HL-60/S4 treated with phorbol 12-myristate 13-acetate at 8.2 ng/mL for 4 days and 3 days (cell line): ENCODE data around the gene PRM1.

ENCODE experiments used
- in situ Hi-C: fragments of 300-500 bp; cut with MboI; formaldehyde crosslinking; loops from 2 replicates; pipeline ENCODE4 v1.15.0; 2022; ENCODE audit warnings: low sequenced_read_pairs

PRM1 gene, protein sequence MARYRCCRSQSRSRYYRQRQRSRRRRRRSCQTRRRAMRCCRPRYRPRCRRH

GRCh38 chr16:11280616-11281522 lies at the start of gene PRM1:
PRM1 (minus strand) TSS chr16:11281330; CDS start chr16:11281238, 92 bp downstream.
- in situ Hi-C loops, result no loop called here

DNA sequence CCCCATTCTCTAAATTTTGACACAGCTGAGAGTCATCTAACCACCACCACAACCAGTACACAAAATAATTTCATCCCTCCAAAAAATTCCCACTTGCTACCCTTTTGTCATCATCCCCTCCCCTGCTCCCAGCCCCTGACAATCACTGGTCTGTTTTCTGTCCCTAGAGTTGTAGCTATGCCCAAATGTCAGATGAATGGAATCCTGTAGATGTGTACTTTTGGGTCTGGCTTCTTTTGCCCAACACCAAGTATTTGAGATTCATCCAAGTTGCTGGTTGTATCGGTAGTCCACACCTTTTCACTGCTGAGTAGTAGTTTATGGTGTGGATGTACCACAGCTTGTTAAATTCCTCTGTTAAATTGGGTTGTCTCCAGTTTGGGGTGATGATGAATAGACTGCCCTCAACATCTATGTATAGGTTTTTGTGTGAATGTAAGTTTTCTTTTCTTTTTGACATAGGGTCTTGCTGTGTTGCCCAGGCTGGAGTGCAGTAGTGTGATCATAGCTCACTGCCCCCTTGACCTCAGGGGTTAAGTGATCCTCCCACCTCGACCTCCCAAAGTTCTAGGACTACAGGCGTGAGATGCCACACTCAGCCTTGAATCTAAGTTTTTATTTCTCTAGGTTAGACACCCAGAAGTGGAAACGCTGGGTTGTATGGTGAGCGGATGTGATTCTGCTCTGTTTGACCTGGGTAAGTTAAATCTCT lies 49.6 kb upstream of the PRM1 start:
- in situ Hi-C loops, result no loop called here

GRCh38 chr16:11329891-11330290 lies 48.8 kb upstream of the PRM1 start:
- in situ Hi-C loops, result no loop called here

DNA sequence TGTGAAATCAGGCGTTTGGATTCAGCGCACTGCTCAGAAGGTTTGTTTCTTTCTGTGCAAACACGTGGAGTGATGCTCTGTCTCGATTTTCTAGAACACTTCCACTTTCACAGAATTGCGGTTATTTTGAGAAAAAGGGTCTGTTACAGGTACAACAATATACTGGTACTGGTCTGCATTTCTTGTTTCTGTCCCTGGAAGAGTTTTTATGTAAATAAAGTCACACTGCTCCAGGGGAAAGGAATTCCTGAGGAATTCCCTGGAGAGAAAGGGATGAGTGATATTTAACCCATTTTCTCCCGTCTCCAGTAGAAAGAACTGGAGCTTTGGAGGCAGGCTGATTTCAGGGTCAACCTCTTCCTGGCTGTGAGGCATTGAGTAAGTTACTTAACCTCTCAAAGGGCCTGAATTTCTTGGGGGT lies 48.0 kb upstream of the PRM1 start:
- in situ Hi-C loops, result no loop called here

GRCh38 chr16:11328172-11329070 lies 47.3 kb upstream of the PRM1 start:
- in situ Hi-C loops, result no loop called here

DNA sequence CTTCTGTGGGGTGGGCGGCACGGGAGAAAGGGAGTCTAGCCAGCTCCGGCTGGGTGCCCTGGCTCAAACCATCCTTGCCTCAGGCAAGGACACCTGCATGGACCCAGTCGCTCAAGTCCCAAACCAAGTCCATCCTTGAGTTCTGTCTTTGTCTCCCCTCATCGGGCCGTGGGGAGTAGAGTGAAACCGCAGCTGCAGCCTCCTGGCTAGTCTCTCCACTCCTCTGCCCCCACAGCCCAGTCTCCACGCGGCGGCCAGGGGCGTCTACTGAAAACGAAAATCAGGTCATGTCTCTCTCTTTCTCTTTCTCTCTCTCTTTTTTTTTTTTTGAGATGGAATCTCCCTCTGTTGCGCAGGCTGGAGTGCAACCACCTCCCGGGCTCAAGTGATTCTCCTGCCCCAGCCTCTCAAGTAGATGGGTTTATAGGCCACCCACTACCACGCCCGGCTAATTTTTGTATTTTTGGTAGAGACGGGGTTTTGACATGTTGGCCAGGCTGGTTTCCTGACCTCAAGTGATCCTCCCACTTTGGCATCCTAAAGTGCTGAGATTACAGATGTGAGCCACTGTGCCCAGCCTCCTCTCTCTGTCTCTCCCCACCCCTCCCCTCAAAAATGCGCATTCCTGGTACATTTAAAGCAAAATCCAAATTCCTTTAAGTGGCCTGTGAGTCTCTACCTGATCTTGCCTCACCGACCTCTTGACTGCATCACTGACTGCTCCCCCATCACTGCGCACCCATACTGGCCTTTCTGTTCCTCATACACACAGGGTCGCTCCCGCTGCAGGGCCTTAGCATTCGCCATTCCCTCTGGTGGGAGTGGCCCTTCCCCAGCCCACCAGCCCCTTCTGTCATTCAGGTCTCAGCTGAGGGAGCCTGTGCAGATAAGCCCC lies 46.4 kb upstream of the PRM1 start:
- in situ Hi-C loops, result no loop called here

DNA sequence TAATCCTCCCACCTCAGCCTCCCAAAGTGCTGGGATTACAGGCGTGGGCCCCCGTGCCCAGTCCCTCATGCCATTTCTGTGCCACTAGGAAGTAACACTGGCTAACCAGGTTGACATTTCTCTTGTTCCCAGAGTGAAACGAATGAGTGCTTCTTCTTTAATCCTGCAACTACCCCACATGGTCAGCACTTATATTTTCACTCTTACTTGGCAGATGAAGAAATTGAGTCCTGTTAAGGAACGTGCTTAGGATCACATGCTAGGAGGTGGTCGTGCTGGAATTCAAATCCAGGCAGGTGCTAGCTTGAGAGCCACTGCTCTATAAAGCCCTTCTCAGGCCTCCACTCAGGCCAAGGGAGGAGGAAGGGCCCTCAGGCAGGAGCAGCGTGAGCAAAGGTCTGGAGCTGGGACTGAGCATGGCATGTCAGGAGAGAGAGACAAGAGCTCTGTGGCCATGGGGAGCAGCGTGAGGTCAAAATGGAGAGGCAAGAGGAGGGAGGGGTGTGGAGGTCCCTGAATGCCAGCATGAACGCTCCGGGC lies 45.7 kb upstream of the PRM1 start:
- in situ Hi-C loops, result no loop called here

DNA sequence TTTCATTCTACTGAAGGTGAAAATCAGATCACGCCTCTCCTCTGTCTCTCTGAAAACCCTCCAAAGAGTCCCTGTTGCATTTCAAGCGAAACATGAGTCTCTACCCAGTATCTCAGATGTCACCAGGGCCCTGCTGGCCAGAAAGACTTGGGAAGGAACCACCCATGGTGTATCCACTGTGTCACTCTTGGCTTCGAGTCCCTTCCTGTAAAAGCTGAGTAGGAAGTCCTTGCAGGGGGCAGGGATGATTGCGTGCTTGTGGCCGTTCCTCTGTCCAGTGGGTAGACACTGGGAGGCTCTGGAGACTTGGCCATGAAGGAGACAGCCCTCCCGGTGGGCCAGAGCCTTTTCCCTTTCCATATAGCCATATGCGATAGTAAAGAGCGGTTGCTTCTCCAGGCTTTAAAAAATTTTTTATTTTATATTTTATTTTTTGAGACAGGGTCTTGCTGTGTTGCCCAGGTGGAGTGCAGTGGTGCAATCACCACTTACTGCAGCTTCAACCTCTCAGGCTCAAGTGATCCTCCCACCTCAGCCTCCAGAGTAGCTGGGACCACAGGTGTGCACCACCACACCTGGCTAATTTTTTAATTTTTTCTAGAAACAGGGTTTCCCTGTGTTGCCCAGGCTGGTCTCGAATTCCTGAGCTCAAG lies 45.1 kb upstream of the PRM1 start:
- in situ Hi-C loops, result no loop called here

DNA sequence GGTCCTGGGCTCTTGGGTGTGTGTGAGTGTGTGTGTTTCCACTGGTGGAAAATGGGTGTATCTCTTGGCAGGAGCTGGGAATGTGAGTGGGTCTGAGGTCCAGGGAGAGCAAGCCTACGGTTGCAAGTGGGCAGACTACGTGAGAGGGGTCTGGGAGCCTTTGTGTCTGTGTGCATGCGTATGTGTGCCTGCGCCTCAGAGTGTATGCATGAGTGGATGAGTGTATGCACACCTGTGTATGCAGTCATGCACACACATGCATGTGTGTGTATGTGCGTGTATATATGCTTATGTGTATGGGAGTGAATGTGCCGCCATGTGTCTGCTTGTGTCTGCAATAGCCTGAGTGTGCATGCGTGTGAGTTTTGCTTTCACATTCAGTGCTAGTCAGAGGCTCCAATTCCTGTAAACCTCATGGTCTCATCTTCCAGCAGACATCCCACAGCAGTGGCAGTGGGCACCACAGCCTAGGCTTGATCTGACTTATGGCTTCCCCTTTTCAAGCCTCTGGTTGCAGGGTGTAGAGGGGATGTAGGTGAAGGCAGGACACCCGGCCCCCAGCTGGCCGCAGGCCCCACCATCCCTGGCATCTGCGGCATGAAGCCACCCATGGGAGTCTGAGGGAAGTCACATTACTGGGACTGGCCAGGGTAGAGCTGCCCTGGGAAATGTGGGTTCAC lies 44.4 kb upstream of the PRM1 start:
- in situ Hi-C loops, result no loop called here

DNA sequence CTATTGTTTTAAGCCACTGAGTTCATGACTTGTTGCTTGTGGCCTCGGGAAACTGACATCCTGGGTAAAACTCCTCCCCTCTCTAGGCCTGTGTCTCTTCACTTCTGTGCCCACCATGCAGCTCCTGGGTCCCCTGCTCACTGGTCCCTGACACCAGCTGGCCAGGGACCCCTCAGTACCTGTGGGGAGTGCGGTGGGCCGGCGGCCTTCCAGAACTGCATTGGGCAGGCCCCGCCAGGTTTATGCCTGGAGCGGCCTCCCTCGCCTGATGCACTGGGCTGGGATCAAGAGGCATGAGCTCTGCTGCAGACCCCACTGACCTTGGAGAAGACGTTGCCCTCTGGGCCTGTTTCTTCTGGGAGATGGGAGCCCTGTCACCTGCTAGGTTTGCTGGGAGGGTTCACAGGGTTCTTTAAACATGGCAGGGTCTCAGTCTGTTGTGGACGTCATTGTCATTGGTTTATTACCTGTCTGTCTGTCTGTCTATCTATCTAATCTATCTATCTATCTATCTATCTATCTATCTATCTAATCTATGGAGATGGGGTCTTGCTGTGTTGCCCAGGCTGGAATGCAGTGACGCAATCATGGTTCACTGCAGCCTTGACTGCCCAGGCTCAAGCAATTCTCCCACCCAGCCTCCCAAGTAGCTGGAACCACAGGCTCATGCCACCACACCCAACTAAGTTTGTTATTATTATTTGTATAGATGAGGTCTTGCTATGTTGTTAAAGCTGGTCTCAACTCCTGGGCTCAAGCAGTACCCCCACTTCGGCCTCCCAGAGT lies 42.6 kb upstream of the PRM1 start:
- in situ Hi-C loops, result no loop called here

- in situ Hi-C loops, result no loop called here
Measured at GRCh38 chr16:11322823-11323222, 41.7 kb upstream of the PRM1 start.

- in situ Hi-C loops, result no loop called here
Measured at GRCh38 chr16:11321662-11322061, 40.5 kb upstream of the PRM1 start.

GRCh38 chr16:11320170-11320569 lies 39.0 kb upstream of the PRM1 start:
- in situ Hi-C loops, result no loop called here

DNA sequence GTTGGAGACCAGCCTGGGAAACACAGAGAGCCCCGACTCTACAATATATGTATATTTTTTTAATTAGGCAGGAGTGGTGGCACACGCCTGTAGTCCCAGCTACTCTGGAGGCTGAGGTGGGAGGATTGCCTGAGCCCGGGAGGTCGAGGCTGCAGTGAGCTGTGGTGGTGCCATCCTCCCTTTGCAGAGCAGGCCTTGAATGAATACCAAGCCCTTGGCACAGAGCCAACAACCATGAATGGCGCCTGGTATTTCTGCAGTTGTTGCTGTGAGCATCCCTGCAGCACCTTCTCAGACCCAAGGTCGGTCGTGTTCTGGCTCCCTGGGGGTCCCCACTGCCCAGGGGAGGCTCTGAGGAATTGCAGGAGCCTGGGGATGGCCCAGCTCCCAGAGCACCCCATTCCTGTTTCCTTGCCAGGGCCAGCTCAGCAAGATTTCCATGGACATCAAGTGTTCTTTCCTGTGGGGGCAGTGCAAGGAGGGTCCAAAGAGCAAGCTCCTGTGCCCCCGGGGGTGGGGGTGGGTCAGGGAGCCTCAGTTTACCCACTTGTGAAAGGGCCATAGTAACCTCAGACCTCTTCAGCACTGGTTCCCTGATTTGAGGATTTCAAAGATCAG lies 38.5 kb upstream of the PRM1 start:
- in situ Hi-C loops, result no loop called here

GRCh38 chr16:11318817-11319216 lies 37.7 kb upstream of the PRM1 start:
- in situ Hi-C loops, result no loop called here

GRCh38 chr16:11316331-11317015 lies 35.3 kb upstream of the PRM1 start:
- in situ Hi-C loops, result no loop called here

GRCh38 chr16:11315510-11315909 lies 34.4 kb upstream of the PRM1 start:
- in situ Hi-C loops, result no loop called here
